Right hindlimb (tissue), 1 donor: ENCODE data around the gene EME1.

ENCODE experiments used
- DNase-seq: peaks from one replicate; pipeline ENCODE4 v3.0.0-alpha.2; 2018

Gene EME1

GRCh38 chr17:50364061-50364458 lies 9.0 kb upstream of the EME1 start:
- DNase-seq = no peak

GRCh38 chr17:50364715-50365114 lies 8.3 kb upstream of the EME1 start:
- DNase-seq = no peak

GRCh38 chr17:50365165-50365564 lies 7.9 kb upstream of the EME1 start:
- DNase-seq = no peak

GRCh38 chr17:50365649-50366393 lies 7.2 kb upstream of the EME1 start:
- no peak for DNase-seq

DNA sequence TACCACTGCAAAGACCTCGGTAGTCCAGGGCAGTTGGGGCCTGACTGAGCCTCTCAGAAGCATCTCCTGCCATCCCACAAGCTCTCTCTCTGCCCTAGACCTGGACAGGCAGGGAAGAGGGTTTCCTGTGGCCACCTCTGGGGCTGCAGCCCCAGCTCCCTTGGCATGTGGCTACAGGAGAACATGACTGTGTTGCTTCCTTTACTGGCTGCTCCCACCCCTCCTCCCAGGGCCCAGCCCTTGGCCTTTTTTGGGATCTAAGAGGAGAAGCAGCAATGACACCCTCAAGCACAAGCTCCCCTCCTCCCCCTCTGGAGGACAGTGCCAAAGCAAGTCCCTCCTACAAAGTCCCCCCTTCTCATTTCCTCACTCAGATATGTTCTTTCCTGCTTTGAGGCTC lies 5.6 kb upstream of the EME1 start:
- no peak for DNase-seq

- DNase-seq = no peak
These were observed 3.0 kb upstream of the EME1 start for GRCh38 chr17:50370052-50370451.

DNA sequence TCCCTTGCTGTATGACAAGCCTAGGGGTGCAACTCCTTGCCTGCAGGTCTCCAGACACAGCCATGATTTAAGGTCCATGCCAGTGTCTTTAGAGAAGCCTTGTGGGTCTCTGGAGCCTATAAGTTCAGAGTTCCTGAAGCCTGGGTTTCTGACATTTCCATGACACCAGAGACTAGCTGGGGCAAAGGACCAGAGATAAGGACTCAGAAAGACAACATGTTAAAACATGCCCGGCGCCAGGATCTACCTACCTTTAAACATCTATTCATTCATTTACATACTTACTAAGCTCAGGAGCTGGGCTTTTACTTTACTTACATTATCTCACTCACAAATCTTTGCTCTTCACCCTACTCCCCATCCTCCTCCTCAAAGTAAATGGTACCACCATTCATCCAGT lies 1.5 kb upstream of the EME1 start:
- DNase-seq = no peak

- no peak for DNase-seq
These were observed 739 bp upstream of the EME1 start for GRCh38 chr17:50372222-50372757.

GRCh38 chr17:50373705-50374104 lies 676 bp downstream of the EME1 start:
- no peak for DNase-seq

GRCh38 chr17:50375858-50376538 lies 3.0 kb downstream of the EME1 start:
- DNase-seq = no peak

DNA sequence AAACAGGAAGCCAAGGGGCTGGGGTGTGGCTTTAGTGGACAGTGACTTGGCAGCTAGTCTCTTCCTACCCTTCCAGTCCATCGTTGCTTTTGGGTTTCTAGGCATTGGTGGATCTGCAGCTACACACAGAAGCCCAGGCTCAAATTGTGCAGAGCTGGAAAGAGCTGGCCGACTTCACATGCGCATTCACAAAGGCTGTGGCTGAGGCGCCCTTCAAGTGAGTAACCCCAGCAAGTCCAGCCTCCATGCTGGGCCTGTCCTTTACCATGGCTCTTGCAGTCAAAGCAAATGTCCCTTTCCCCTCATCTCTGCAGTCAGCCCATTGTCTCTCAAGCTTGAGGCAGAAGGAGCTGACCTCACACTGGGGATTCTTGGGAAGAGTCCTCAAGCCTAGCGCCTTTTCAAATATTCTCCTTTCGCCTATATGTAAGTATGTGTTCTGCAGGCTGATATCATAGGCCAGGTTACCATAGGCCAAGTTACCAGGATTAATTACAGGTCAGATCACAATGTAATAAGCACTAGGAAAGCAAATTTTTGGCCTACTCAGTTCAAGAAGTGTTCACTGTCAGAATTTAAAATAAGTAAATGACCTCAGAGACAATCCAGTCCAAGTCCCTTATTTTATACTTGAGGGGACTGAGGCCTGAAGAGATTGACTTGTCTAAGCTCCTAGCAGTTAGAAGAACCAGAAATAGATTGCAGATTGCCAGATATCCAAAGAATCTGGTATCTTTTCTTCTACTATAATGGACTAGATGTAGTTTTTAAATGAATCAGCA lies 6.5 kb downstream of the EME1 start:
- no peak for DNase-seq

DNA sequence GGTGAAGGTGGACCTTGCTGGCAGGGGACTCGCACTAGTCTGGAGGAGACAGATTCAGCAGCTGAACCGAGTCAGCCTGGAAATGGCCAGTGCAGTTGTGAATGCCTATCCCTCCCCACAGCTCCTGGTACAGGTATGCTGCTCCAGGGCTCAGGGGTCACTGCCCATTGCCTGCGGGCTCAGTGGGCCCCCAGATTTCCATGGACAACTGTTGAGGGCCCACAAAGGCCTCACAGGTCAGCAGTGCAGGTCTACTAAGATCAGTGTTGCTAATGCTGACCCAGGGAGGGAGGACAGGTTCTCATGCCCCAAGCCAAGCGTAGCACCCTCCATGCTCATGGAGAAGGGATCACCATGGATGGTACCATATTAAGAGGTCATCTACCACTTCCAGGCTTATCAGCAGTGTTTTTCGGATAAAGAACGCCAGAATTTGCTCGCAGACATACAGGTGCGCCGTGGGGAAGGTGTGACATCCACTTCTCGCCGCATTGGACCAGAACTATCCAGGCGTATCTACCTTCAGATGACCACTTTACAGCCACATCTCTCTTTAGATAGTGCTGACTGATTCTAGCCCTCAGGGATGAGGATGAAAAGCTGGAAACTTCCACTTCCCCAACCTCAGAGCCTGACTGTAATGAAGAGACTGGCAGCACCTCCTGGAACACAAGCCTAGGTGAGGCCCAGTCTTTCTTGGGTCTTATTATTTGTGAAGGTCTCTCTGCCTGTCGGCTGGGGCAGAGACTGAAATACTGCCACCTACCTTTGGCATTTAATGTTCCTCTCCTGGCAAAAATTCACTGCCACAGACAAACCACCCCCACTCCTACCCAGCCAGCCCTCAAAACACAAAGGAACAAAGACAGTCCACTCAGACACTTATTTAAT lies 7.6 kb downstream of the EME1 start:
- no peak for DNase-seq

DNA sequence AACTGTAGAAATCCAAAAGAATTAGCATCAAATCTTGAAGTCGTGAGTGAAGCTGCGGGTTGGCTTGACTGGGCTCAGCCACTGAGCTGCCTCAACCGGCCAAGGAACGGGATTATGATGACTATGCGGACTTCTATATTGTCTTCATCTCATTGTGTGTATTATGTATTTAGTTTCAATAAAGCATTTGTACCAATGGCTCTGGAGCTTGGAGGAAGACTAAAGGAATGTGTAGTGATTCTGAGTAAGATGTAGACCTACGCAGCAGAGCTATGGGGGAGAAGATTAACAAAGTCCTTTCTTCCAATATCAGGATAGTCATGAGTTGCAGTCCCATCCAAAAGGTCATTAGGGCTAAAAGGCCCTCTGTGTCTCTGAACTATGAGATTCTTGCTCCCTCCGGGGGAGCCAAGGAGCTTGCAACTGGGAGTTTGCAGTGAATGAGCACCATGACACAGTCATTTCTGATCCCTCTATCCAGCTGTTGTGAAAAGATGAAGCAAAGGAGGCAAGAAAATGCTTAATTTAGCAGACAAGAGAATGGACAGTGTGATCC lies 8.3 kb downstream of the EME1 start:
- no peak for DNase-seq

DNA sequence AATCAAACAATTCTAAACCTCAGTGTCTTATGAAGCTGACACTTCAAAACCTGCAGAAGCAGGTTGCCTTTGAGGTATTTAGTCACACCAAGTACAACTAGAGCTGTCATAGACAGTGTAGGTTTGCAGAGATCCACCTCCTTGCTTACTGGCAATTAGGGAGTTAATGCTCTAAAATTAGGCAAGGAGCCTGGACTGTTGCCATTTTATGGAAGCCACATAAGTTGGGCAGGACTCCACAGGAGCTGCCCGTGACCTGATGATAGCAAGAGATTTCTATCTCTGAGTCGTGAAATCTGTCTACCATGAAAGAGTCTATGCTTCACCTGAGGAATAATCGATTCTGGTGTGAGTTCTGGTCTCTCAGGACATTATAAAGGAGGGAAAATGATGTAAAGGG lies 8.9 kb downstream of the EME1 start:
- no peak for DNase-seq

DNA sequence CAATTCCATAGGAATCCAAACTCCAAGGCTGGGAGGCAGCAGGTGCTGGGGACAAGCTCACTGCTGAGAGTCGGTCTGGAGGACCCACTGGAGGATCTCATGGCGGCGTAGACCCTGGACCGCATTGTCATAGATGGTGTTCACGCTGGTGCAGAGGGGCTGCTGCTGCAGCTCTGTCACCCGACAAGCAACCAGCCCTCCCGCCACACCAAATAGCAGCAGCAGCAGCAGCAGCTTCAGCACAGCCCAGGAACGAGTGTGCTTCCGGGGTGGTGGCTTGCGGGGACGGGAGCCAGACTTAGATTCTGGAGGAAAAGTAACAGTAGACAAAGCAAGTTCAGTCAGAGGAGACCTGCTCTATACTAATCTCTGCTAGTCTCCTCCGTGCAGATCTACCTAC lies 9.9 kb downstream of the EME1 start:
- DNase-seq = no peak

DNA sequence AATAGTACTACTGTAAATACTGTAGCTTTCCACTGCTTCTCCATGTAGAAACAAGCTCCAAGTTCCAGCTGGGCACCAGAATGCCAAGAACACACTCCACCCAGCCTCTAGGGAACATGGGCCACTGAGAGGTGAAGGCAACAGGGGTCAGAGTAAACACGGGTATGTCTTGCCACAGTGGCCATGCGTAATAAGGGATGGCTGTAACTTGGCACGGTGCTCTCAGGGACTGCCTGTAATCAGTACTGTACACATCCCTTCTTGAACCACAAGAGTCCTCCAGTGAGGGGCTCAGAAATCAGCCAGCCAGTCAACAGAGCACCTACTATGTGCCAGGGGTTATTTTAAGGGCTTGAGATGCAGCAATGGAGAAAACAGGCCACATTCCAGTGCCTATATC lies 13.5 kb downstream of the EME1 start:
- DNase-seq = peak; percentile 52

DNA sequence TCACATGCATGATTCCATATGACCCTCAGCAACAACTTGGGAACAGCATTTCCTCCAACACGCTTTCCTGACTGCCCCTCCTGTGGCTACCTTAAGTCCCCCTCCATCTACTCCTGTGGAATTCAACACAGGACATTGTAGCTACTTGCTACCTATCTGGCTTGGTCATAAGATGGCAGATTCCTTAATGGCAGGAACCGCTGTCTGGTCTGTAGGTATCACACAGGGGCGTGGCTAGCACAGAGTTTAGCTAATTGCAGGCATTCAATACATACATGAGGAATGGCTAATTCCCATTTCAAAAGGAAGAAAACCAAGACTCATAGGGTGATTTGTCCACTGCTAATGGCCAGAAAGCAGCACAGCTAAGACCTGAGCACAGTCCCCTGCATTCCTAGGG lies 15.7 kb downstream of the EME1 start:
- DNase-seq = no peak

DNA sequence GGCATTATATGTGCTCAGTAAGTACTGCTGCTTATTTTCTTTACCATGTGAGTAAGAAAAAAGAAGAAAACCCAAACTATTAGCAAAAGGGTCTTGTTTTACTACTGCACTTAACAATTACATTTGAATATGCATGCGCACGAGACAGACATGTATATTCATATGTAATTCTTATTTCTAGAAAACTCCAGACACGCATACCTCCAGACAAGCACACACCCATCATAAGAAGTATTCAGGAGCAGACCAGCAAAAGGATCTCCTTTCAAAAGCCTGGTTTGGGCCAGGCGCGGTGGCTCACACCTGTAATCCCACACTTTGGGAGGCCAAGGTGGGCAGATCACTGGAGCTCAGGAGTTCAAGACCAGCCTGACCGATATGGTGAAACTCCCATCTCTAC lies 16.5 kb downstream of the EME1 start:
- no peak for DNase-seq

- DNase-seq = no peak
These were observed 19.6 kb downstream of the EME1 start for GRCh38 chr17:50392621-50393020.

DNA sequence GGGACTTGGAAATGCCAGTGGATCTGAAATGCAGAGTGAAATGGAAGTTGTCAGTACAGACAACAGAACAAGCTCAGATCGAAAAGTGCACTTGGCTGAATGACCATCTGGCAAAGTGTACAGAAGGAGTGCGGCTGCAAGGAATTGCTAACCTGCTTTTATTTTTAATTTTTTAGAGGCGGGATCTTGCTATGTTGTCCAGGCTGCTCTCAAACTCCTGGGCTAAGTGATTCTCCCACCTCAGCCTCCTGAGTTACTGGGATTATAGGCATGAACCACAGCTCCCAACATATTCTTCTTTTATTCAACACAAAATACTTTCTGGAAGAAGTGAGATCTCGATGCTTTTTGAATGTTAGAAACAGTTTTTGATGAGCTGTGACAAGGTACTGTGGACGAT lies 20.7 kb downstream of the EME1 start:
- DNase-seq = no peak

DNA sequence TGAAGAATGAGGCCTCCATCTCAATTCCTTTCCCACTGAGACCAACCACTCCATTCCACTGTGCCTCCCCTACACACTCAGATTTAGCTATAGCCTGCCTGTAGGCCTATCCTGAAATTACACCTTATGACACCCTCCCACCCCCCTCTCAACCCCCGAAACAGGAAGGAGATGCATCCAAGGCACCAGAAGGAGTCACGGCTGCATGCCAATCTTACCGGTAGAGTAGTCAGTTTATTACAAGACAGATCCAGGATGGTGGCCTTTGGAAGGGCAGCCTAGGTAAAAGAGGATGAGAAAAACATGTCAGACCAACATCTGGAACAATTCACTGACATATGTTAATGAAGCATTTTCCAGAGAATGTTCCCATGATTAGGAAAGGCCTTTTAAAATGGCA lies 21.7 kb downstream of the EME1 start:
- no peak for DNase-seq
